ENCODE data around the gene ZNF462.

Gene ZNF462

DNA sequence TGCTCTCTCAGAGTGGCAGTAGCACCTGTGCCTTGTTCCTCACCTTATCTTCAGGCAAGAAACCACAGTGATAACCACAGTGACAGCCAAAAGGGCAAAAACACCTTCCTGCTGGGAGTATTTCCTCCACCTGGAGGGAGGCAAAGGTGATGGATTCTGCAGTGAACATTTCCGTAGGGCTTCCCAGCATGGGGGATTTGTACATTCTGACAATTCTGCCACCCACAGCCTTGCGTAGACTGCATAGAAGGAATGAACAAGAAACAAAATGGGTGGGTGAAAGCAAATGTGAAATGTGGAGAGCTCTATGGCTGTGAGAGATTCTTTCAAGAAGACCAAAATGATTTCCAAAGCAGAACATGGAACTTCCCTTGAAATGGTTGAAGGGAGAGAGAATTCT, 111.4 kb downstream of the ZNF462 start:
- Histone ChIP-seq H2AFZ (ENCODE audit: low read depth, low read length) (no peak overlapping the region), H3K4me1 (ENCODE audit: low read length) (peaks cover 8% of the 10 kb centered on the region), H3K79me2 (ENCODE audit: low read length) (no peaks in the 10 kb centered on the region), H3K4me2 (ENCODE audit: low read length) (no peak overlapping the region), H3K4me3 (ENCODE audit: low read length) (no peak overlapping the region), H4K20me1 (ENCODE audit: insufficient read depth, low read length) (no peaks in the 10 kb centered on the region), H3K9ac (ENCODE audit: low read length) (no peak overlapping the region), H3K27me3 (ENCODE audit: low read depth, low read length) (peaks cover 85% of the 10 kb centered on the region), H3K36me3 (replicated peaks; ENCODE audit: low read depth, low read length) (no peaks in the 10 kb centered on the region), H3K27ac (ENCODE audit: low read length) (no peak overlapping the region), H3K9me3 (ENCODE audit: insufficient read depth, low read length) (no peaks in the 10 kb centered on the region)
- TF ChIP-seq EZH2phosphoT487 (IDR thresholded peaks at IDR 0.05; ENCODE audit: low read depth) = no peak
- TF ChIP-seq, protein P1, sequence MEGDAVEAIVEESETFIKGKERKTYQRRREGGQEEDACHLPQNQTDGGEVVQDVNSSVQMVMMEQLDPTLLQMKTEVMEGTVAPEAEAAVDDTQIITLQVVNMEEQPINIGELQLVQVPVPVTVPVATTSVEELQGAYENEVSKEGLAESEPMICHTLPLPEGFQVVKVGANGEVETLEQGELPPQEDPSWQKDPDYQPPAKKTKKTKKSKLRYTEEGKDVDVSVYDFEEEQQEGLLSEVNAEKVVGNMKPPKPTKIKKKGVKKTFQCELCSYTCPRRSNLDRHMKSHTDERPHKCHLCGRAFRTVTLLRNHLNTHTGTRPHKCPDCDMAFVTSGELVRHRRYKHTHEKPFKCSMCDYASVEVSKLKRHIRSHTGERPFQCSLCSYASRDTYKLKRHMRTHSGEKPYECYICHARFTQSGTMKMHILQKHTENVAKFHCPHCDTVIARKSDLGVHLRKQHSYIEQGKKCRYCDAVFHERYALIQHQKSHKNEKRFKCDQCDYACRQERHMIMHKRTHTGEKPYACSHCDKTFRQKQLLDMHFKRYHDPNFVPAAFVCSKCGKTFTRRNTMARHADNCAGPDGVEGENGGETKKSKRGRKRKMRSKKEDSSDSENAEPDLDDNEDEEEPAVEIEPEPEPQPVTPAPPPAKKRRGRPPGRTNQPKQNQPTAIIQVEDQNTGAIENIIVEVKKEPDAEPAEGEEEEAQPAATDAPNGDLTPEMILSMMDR (IDR thresholded peaks at IDR 0.05; ENCODE audit: low read depth, low read length) = no peak

DNA sequence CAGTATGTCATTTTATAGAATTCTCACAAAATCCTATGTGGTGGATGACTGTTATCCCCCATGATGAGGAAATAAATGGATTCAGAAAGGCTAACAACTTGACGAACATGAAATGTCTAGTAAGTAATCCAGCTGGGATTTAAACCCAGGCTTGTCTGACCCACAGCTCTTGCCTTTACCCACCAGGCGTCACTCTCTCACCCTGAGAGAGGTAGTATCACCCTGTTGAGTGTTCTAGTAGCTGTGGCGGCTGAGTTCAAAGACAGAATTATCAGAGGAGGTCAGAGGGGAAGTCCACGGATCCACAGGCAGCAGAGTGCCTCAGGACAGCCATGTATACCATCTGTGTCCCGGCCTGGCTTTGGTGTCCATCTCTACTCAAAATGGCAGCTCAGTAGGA, 113.8 kb downstream of the ZNF462 start:
- Histone ChIP-seq H3K9ac (ENCODE audit: low read length) (no peak overlapping the region), H3K4me2 (ENCODE audit: low read length) (peak overlapping the region; percentile 25), H2AFZ (ENCODE audit: low read depth, low read length) (no peak overlapping the region), H3K9me3 (ENCODE audit: insufficient read depth, low read length) (no peaks in the 10 kb centered on the region), H3K27me3 (ENCODE audit: low read depth, low read length) (peaks cover 68% of the 10 kb centered on the region), H4K20me1 (ENCODE audit: insufficient read depth, low read length) (0 out of 2 replicates have a peak, but pooled peaks cover 2% of the 10 kb centered on the region), H3K79me2 (ENCODE audit: low read length) (no peaks in the 10 kb centered on the region), H3K27ac (ENCODE audit: low read length) (no peak overlapping the region), H3K4me1 (ENCODE audit: low read length) (peaks cover 31% of the 10 kb centered on the region), H3K4me3 (ENCODE audit: low read length) (no peak overlapping the region), H3K36me3 (replicated peaks; ENCODE audit: low read depth, low read length) (no peaks in the 10 kb centered on the region)
- no peak for TF ChIP-seq EZH2phosphoT487 (IDR thresholded peaks at IDR 0.05; ENCODE audit: low read depth)
- TF ChIP-seq, protein P1 (IDR thresholded peaks at IDR 0.05; ENCODE audit: low read depth, low read length) = peak; percentile 95

DNA sequence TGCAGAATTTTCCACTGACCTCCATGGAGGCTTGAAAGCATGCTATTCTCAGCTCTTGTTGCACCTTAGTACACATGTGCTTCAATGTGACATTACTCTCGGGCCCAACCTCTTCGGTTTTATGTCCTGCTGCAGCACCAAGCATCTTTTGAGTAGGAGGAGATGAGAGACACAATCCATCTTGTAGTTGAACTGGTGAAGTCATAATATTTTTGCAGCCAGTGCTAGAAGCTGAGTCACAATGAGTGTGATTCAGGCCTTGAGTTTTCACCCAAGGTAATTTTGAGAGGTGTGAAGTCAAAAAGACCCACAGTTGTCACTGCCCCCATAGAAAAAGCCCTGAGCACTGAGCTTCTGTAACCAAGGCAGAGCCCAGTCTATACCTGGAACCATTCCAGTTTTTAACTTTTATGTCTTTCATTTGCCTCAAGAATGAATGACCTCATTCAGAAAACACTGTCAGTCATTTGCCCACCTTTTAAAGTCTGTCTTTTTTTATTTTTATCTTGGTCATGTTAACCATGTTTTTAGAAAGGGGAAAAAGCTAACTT, 117.7 kb downstream of the ZNF462 start:
- H3K27ac ChIP-seq (ENCODE audit: low read length) = peak overlapping the region; percentile 92
- H4K20me1 ChIP-seq (ENCODE audit: insufficient read depth, low read length) = peaks cover 6% of the 10 kb centered on the region; the same call in 1 of the 2 replicates
- H3K9ac ChIP-seq (ENCODE audit: low read length) = peak overlapping the region; percentile 41
- no peak overlapping the region for H2AFZ ChIP-seq (ENCODE audit: low read depth, low read length)
- no peaks in the 10 kb centered on the region for H3K36me3 ChIP-seq (replicated peaks; ENCODE audit: low read depth, low read length)
- peak overlapping the region; percentile 36 for H3K4me3 ChIP-seq (ENCODE audit: low read length)
- peaks cover 68% of the 10 kb centered on the region for H3K4me1 ChIP-seq (ENCODE audit: low read length)
- TF ChIP-seq EZH2phosphoT487 (IDR thresholded peaks at IDR 0.05; ENCODE audit: low read depth) = no peak
- TF ChIP-seq, protein P1 (IDR thresholded peaks at IDR 0.05; ENCODE audit: low read depth, low read length) = no peak
- peak overlapping the region; percentile 87 for H3K4me2 ChIP-seq (ENCODE audit: low read length)
- peaks cover 39% of the 10 kb centered on the region for H3K27me3 ChIP-seq (ENCODE audit: low read depth, low read length)
- H3K9me3 ChIP-seq (ENCODE audit: insufficient read depth, low read length) = no peaks in the 10 kb centered on the region
- H3K79me2 ChIP-seq (ENCODE audit: low read length) = no peaks in the 10 kb centered on the region

DNA sequence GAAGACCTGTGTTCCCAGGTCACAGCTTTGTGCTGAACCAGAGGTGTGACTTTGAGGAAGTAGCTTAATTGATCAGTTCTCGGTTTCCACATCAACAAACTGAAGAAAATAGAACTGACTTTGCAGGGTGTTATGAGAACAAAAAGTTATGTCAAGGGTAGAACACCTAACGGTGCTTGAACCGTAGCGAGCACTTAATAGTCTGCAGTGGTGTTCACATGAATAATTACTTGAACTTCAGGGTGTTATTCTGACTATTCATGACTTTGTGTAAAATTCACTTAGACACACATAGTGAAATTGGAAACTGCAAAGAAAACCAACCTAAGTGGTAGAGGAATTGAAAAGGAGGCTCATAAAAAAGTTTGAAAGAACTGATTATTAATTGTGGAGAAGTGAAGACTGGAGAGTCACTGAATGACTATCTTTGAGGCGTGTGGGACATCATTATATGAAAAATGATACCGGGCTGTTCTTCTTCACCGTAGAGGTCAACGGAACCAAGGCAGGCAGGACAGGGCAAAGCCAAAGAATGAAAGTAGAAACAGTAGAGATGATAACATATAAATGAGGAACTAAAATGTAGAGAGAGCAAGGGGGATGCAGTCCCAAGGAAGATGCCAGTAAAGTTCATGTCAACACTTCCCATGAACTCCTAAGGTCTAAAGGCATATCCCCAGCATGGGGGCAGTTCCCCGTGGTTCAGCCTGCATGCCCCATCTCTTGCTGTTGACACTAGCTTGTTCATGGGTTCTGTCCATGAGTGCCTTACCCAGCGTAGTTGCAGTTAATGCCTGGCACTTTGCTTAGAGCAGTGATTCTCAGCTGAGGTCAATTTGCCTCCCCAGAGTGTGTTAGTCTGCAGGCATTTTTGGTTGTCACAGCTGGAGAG, 118.7 kb downstream of the ZNF462 start:
- Histone ChIP-seq H3K4me1 (ENCODE audit: low read length) (peaks cover 65% of the 10 kb centered on the region), H3K36me3 (replicated peaks; ENCODE audit: low read depth, low read length) (no peaks in the 10 kb centered on the region), H3K79me2 (ENCODE audit: low read length) (no peaks in the 10 kb centered on the region), H3K4me3 (ENCODE audit: low read length) (peak overlapping the region; percentile 61), H3K9ac (ENCODE audit: low read length) (peak overlapping the region; percentile 53; the same call in 1 of the 2 replicates), H4K20me1 (ENCODE audit: insufficient read depth, low read length) (peaks cover 6% of the 10 kb centered on the region; the same call in 1 of the 2 replicates), H2AFZ (ENCODE audit: low read depth, low read length) (no peak overlapping the region), H3K27ac (ENCODE audit: low read length) (peak overlapping the region; percentile 92), H3K9me3 (ENCODE audit: insufficient read depth, low read length) (no peaks in the 10 kb centered on the region), H3K4me2 (ENCODE audit: low read length) (peak overlapping the region; percentile 87), H3K27me3 (ENCODE audit: low read depth, low read length) (peaks cover 39% of the 10 kb centered on the region)
- TF ChIP-seq, protein P1 (IDR thresholded peaks at IDR 0.05; ENCODE audit: low read depth, low read length) = no peak
- TF ChIP-seq EZH2phosphoT487 (IDR thresholded peaks at IDR 0.05; ENCODE audit: low read depth) = peak; percentile 88
